Measurements from ENCODE around the gene TMA7.

GRCh38 chr3:48460517-48460902 lies 20.5 kb downstream of the TMA7 start:
- TF ChIP-seq CTCF (IDR thresholded peaks at IDR 0.05; ENCODE audit: low read length) (no peak), EZH2 (IDR thresholded peaks at IDR 0.05; ENCODE audit: borderline replicate concordance, low read length) (no peak)
